Thyroid gland (tissue), 4 donors: Measurements from ENCODE around the gene RANBP2.
"Not testable (repeated sequence)": the region's sequence is repeated elsewhere in the genome, so short reads cannot be mapped to it uniquely, and the experiment has no call there.

Experiments
- POLR2A ChIP-seq, 2 donors: fragments of 450-650 bp; IDR thresholded peaks; one replicate each; pipeline ENCODE4 v1.6.1; 2017; ENCODE audit warnings: antibody characterized with exemption in 2 of 2, mild to moderate bottlenecking in 2 of 2, moderate library complexity in 1 of 2
- TF ChIP-seq, protein P1 (sequence below), 6 experiments: fragments of 200-600 bp in 3 of 6; fragments of 450-650 bp in 3 of 6; sonication (generic) in 3 of 6; IDR thresholded peaks; one replicate each; pipeline ENCODE4 v1.5.1; 2016 to 2019; ENCODE audit warnings: antibody characterized with exemption in 6 of 6, mild to moderate bottlenecking in 2 of 6, inconsistent platforms in 1 of 6, moderate library complexity in 1 of 6

DNA sequence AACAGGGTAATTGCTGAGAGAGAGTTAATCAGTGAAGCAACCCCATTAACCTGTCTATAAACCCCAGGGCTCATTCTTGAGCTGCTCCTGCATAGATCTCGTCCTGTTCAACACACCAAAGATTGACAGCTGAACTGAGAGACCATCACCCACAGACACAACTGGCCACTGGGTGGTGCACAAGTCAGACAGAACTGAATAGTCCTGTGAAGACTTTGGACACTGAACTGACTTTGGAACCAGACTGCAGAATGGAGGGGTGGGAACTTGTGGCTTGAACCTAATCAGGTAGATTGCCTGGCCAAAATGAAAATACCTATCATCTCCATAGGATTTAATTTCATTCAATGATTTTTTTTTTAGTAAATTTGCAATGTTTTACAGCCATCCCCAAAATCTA, 29.3 kb upstream of the RANBP2 start:
- TF ChIP-seq, protein P1, sequence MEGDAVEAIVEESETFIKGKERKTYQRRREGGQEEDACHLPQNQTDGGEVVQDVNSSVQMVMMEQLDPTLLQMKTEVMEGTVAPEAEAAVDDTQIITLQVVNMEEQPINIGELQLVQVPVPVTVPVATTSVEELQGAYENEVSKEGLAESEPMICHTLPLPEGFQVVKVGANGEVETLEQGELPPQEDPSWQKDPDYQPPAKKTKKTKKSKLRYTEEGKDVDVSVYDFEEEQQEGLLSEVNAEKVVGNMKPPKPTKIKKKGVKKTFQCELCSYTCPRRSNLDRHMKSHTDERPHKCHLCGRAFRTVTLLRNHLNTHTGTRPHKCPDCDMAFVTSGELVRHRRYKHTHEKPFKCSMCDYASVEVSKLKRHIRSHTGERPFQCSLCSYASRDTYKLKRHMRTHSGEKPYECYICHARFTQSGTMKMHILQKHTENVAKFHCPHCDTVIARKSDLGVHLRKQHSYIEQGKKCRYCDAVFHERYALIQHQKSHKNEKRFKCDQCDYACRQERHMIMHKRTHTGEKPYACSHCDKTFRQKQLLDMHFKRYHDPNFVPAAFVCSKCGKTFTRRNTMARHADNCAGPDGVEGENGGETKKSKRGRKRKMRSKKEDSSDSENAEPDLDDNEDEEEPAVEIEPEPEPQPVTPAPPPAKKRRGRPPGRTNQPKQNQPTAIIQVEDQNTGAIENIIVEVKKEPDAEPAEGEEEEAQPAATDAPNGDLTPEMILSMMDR (IDR thresholded peaks at IDR 0.05), result not testable (repeated sequence)
- TF ChIP-seq POLR2A (IDR thresholded peaks at IDR 0.05), result not testable (repeated sequence)
